ENCODE measurements around the gene SYT14.

Gene SYT14

DNA sequence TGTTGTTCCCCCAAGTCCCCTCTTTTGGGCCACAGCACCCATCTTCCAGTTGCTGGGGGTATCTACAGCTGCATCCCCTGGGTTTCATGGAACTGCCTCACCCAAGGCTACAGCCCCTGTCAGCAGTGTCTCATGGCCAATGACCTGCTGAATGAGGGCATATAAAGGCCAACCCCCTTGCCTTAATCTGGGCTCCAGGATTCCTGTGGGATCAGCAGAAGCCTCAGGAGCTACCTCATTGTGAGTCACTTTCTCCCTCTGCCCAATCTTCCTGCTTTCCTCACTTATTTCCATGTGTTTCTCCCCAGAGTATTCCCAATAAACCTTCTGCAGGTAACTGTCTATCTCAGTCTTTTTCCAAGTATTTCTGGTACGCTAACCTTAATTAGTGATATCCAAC lies 37.3 kb upstream of the SYT14 start:
- TF ChIP-seq CTCF (IDR thresholded peaks at IDR 0.05), result no peak

- TF ChIP-seq CTCF (IDR thresholded peaks at IDR 0.05), result no peak
These were observed 36.8 kb upstream of the SYT14 start for GRCh38 chr1:209901211-209901610.

- no peak for TF ChIP-seq CTCF (IDR thresholded peaks at IDR 0.05)
These were observed 26.3 kb upstream of the SYT14 start for GRCh38 chr1:209911746-209912145.

DNA sequence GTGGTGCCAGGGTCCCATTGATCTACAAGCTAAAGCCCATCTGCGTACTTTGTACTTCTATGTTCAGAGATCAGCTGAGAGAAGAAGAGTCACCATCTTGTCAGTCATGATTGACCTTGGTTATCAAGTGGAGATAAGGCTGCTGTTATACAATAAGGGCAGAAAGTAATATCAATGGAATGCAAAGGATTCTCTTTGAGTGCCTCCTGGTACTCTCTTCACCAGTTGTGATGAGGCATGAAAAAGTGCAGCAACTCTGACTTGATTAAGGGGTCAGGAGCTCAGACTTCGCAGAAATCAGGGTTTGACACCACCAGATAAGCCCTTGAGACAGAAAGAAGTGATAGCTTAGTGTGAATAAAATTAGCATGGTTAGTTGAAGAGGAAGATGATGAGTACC lies 25.7 kb upstream of the SYT14 start:
- TF ChIP-seq CTCF (IDR thresholded peaks at IDR 0.05), result no peak

- TF ChIP-seq CTCF (IDR thresholded peaks at IDR 0.05), result no peak
These were observed 17.2 kb upstream of the SYT14 start for GRCh38 chr1:209920844-209921243.

DNA sequence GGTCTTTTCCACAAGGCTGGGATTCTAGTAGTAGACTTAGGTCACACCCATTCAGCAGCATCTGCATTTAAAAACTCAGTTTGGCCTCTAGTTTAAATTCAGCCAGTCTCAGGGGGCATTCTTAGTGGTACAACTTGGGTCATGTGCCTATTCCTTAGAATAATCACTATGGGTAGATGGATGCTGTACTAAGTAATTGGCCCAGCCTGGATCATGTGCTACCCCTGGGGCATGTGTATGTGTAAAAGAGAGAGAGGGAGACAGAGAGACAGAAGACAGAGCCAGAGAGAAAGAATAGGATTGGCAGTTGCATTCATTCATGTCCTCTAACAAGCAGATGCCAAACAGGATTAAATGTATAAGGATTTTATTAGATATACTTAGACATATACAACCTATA lies 13.6 kb upstream of the SYT14 start:
- TF ChIP-seq CTCF (IDR thresholded peaks at IDR 0.05), result no peak

GRCh38 chr1:209926045-209926444 lies 12.0 kb upstream of the SYT14 start:
- no peak for TF ChIP-seq CTCF (IDR thresholded peaks at IDR 0.05)

DNA sequence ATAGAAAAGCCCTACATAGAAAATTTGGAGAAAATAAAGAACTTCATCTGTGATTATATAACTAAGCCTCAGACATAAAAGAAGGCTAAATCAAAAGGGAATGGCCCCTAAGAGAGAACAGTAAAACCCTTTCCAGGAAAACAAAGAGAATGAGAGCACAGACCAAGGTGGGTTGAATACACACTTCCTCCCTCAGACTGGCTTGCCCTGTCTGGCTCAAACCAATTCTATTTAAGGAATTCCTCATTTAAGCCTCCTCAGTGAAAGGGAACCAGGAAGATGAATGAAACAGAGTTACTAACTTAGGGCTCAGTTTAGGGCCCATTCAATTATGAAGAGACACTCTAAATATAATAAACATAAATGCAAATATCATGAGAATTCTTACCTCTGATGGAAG lies 10.6 kb upstream of the SYT14 start:
- TF ChIP-seq CTCF (IDR thresholded peaks at IDR 0.05), result no peak

Measured in LNCAP (cell line).